NT2/D1 (cell line): ENCODE measurements around the gene MPV17.
"Not testable (repeated sequence)": the region's sequence is repeated elsewhere in the genome, so short reads cannot be mapped to it uniquely, and the experiment has no call there.

Source experiments
- DNase-seq: peaks from one replicate; pipeline ENCODE4 v3.0.0-alpha.2; 2011; ENCODE audit warnings: low read depth, low spot score
- H3K27me3 ChIP-seq: 2 replicates; pipeline ENCODE4 v1.6.0; 2011; ENCODE audit warnings: mild to moderate bottlenecking; ENCODE audit not compliant: insufficient read length, insufficient read depth
- H3K36me3 ChIP-seq: 2 replicates; pipeline ENCODE4 v1.6.1; 2011; ENCODE audit warnings: mild to moderate bottlenecking, low read length, mixed read lengths; ENCODE audit not compliant: insufficient read depth, insufficient read length
- H3K4me1 ChIP-seq: 2 replicates; pipeline ENCODE4 v1.5.1; 2011; ENCODE audit not compliant: insufficient read depth, insufficient read length
- H3K4me3 ChIP-seq: 2 replicates; pipeline ENCODE4 v1.5.1; 2011; ENCODE audit warnings: low read depth; ENCODE audit not compliant: insufficient read length
- H3K9ac ChIP-seq: 2 replicates; pipeline ENCODE4 v1.6.0; 2011; ENCODE audit warnings: low read depth; ENCODE audit not compliant: insufficient read length
- H3K9me3 ChIP-seq: 2 replicates; pipeline ENCODE4 v1.5.1; 2011; ENCODE audit warnings: mild to moderate bottlenecking, low read length; ENCODE audit not compliant: insufficient read depth
- SUZ12 ChIP-seq: IDR thresholded peaks from 2 replicates; pipeline ENCODE4 v1.6.1; 2011; ENCODE audit not compliant: insufficient read length, insufficient read depth; ENCODE audit errors: extremely low read depth
- YY1 ChIP-seq: IDR thresholded peaks from 2 replicates; pipeline ENCODE4 v1.6.1; 2011; ENCODE audit not compliant: insufficient read length, insufficient read depth
- ZNF274 ChIP-seq: IDR thresholded peaks from 2 replicates; pipeline ENCODE4 v1.6.1; 2011; ENCODE audit warnings: mild to moderate bottlenecking, low read depth, low read length

MPV17 gene

DNA sequence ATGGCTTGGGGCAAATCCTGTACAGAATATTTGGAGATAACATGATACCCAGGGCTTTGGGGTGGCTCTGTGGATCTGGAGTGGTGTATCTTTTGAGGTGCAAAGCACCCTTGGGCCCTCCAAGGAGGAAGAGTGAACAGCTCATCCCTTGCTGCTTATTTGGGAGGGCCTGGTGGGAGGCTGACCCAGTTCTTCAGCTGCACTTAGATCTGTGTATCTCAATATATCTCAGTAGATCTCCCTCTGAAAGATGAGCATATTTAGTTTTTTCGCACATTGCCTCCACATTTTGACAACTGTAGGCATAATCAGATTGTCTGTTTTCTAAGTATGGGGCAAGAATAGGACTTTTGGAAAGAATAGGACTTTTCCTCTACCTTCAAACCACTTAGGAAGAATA, 37.9 kb downstream of the MPV17 start:
- TF ChIP-seq ZNF274 (no peak), SUZ12 (no peak), YY1 (no peak)
- no peak for DNase-seq
- H3K4me1 ChIP-seq: peaks cover 6% of the 10 kb centered on the region
- no peaks in the 10 kb centered on the region for H3K36me3 ChIP-seq
- H3K27me3 ChIP-seq: peaks cover 5% of the 10 kb centered on the region
- H3K4me3 ChIP-seq: no peak overlapping the region
- H3K9ac ChIP-seq: no peak overlapping the region
- H3K9me3 ChIP-seq: no peaks in the 10 kb centered on the region

DNA sequence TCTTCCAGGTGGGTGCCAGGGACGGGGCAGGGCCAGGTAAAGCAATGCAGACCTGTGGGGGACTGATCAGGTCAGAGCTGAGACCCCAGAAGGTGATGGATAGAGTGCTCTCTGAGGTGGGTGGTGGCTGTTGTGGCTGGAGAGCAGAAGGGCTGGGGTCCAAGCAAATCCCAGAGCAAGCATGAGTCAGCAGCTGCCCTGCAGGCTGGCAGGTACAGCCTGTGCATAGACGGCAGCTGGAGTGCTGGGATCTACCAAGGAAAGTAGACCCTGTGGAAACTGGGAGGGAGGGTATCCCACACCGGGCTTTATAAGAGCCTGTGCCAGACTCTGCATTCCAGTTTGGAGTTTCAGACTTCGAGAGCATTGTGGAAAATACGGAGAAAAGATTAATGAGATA, 40.0 kb downstream of the MPV17 start:
- no peaks in the 10 kb centered on the region for H3K36me3 ChIP-seq
- DNase-seq: no peak
- peaks cover 6% of the 10 kb centered on the region for H3K4me1 ChIP-seq
- H3K9me3 ChIP-seq: no peaks in the 10 kb centered on the region
- peak overlapping the region; percentile 59 for H3K9ac ChIP-seq
- TF ChIP-seq YY1 (no peak), SUZ12 (no peak), ZNF274 (no peak)
- H3K4me3 ChIP-seq: peak overlapping the region; percentile 29
- peaks cover 5% of the 10 kb centered on the region for H3K27me3 ChIP-seq

DNA sequence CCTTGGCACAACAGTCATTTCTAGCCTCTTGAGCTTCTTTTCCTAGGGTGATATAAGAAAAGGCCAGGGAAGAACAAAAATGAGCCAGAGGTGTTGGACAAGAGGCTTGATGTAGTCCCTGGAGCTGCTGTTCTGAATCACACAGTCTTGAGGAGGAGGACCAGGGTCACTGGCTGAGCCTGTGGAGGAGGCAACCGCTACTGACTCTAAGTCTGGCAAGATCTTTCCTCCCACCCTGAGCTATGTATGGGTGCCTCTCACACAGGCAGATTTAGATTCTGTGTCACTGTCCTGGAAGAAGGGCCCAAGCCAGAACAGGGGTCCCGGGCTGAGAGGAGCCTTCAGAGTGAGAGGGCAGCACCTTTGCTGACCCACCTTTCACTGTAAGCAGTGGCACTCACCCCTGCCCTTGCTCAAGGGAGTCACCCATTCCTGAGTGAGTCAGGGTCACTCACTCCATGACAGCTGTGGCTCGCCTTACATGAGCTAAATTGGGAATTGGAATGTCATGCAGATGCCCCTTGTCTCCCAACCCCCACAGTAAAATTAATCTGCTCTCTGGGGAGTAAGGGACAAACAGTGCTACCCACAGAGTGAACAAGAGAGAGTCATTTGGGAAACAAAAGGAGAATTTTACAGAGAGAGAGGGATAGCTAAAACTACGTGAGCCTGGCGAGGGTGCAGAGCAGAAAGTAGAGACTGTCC, 40.9 kb downstream of the MPV17 start, which contains the start of gene TRIM54:
TSS of gene TRIM54 (plus strand) at position 575 of the 705 bp plus-strand sequence. CDS start 303 bp downstream, outside the sequence.
- H3K4me1 ChIP-seq: peaks cover 6% of the 10 kb centered on the region
- H3K36me3 ChIP-seq: no peaks in the 10 kb centered on the region
- H3K4me3 ChIP-seq: peak within 1 kb of the TSS; percentile 29
- DNase-seq: no peak
- TF ChIP-seq ZNF274 (no peak), YY1 (no peak), SUZ12 (no peak)
- H3K9ac ChIP-seq: peak within 1 kb of the TSS; percentile 59
- H3K9me3 ChIP-seq: no peaks in the 10 kb centered on the region
- peaks cover 5% of the 10 kb centered on the region for H3K27me3 ChIP-seq

DNA sequence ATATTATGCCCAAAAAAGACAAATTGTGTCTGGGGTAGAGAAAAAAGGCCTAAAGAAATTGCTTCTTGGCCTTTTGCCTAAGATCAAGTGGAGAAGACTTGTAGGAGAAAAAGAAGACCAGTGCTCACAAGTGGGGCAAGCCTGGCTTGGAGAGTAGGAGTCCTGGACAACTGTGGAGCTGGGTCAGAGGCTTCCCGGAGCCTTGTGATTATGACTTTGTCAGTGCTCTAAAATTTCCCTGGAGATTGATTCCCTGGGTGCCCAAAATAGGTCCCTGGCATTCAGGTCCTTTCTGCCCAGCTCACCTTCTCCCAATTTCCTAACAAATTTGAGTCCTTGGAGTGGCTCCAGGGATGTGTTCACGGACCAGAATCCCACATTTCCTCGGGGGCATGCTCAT, 41.5 kb downstream of the MPV17 start:
- H3K27me3 ChIP-seq: peaks cover 5% of the 10 kb centered on the region
- no peaks in the 10 kb centered on the region for H3K36me3 ChIP-seq
- H3K4me1 ChIP-seq: peaks cover 6% of the 10 kb centered on the region
- TF ChIP-seq SUZ12: no peak
- no peak for DNase-seq
- no peaks in the 10 kb centered on the region for H3K9me3 ChIP-seq
- no peak overlapping the region for H3K9ac ChIP-seq
- H3K4me3 ChIP-seq: no peak overlapping the region

DNA sequence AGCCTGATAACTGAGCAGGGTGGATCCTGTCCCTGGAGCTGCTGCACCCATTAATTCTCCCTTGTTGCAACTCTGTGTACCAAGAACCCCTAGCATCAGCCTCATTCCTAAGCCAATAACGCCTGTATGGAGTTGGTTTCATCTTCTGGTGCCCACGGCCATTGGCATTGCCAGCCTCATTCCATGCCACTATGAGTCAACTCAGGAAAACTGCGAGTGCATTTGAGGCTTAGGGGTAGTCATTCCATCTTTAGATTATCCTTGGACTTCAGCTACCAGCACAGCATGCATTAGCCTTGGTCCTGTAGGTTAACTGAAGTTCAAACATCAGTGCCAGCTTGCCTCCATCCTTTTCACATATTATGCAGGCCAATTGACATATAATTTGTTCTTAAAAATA, 42.1 kb downstream of the MPV17 start:
- Histone ChIP-seq H3K4me3 (no peak overlapping the region), H3K27me3 (peaks cover 5% of the 10 kb centered on the region), H3K36me3 (no peaks in the 10 kb centered on the region), H3K9ac (no peak overlapping the region), H3K4me1 (peaks cover 6% of the 10 kb centered on the region), H3K9me3 (no peaks in the 10 kb centered on the region)
- no peak for TF ChIP-seq ZNF274
- TF ChIP-seq YY1: no peak
- no peak for TF ChIP-seq SUZ12
- no peak for DNase-seq

DNA sequence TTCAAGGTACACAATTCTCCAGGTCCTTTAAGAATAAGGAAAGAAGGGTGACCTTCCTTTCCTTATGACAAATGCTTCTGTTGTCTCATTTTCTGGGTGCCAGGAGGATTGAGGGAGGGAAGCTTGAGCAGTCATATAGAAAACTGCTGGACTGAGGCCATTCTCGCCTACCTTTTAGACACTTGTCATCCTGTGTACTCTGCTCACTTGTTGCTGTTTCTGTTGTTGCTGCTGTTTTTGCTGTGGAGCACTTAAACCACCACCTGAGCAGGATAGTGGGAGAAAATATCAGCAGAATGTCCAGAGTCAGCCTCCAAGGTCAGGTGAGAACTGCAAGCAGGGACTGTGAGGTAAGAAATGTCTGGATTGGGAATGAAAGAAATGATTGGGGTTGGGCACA, 44.9 kb downstream of the MPV17 start:
- no peak for DNase-seq
- no peaks in the 10 kb centered on the region for H3K36me3 ChIP-seq
- no peak overlapping the region for H3K4me3 ChIP-seq
- H3K9ac ChIP-seq: no peak overlapping the region
- H3K9me3 ChIP-seq: no peaks in the 10 kb centered on the region
- H3K27me3 ChIP-seq: no peaks in the 10 kb centered on the region
- no peak for TF ChIP-seq YY1
- no peak for TF ChIP-seq ZNF274
- no peak for TF ChIP-seq SUZ12
- H3K4me1 ChIP-seq: peaks cover 9% of the 10 kb centered on the region

DNA sequence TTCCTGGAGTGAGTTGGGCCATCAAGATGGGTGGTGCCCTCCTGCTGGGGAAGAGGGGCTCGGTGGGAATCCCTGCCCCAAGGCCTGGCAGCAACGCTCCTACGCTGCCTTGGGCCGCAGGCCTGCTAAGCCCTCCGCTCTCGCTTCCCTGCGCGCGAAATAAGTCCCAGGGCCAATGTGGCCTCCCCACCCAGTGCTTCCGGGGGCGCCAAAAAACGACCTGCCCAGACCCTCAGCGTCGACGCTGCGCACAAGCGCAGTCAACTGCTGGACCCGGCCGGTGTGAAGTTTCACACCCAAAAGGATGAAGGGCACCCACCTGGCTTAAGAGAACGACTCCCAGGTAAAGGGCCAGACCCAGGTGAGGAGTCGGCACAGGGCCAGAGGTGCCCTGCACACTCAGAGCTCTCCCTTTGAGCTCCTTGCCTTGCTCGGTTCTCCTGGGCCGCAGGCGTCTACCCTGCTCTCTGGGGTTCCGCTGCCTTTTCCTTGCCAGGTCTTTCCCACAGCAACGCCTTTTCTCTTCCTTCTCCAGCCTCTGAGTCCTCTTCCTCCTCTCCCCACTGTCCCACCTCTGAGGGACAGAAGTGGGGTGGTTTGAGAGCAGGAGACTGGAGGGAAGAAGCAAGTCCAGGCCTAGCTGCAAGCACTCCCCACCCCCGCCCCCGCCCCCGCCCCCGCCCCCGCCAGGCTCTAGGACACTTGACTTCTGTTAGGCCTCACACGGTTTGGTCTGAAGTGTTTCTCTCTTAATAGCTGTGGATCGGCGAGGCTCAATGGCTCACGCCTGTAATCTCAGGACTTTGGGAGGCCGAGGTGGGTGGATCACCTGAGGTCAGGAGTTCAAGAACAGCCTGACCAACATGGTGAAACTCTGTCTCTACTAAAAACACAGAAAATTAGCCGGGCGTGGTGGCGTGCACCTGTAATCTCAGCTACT, 47.4 kb downstream of the MPV17 start, which contains the start of gene DNAJC5G:
TSS of gene DNAJC5G (plus strand) at position 223 of the 940 bp plus-strand sequence. CDS start 1,296 bp downstream, outside the sequence.
- Histone ChIP-seq H3K9me3 (no peaks in the 10 kb centered on the region), H3K4me1 (peaks cover 3% of the 10 kb centered on the region), H3K36me3 (no peaks in the 10 kb centered on the region), H3K9ac (no peak within 1 kb of the TSS), H3K27me3 (no peaks in the 10 kb centered on the region), H3K4me3 (no peak within 1 kb of the TSS)
- TF ChIP-seq YY1 (no peak), ZNF274 (no peak), SUZ12 (no peak)
- DNase-seq: no peak

DNA sequence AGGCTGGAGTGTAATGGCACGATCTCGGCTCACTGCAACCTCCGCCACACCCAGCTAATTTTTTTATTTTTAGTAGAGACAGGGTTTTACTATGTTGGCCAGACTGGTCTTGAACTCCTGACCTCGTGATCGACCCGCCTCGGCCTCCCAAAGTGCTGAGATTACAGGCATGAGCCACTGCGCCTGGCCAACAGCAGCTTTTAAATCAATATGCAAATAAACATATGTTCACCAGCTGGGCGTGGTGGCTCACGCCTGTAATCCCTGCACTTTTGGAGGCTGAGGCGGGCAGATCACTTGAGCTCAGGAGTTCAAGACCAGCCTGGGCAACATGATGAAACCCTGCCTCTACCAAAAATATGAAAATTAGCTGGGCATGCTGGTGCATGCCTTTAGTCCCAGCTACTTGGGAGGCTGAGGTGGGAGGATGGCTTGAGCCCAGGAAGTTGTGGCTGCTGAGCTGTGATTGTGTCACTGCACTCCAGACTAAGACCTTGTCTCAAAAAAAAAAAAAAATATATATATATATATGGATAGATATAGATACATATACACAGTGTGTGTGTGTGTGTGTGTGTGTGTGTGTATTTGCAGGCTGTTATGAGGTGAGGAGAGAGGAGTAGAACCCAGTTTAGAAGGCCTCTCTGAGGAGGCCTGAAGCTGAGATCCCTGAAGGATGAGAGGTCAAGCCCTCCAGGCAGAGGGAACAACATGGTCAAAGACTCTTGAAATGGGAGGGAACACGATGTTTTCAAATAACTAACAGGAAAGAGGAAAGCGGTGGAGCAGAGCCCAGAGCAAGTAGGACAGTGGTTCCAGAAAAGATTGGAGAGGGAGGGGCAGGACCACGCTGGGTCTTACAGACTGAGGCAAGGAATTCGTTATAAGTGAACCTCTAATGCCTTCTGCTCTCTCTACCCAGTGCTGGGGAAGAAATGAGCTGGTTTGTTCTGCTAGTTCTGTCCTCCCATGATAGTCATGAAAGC, 50.1 kb downstream of the MPV17 start:
- not testable (repeated sequence) for H3K4me3 ChIP-seq, H3K4me1 ChIP-seq, DNase-seq, H3K9me3 ChIP-seq, H3K27me3 ChIP-seq, H3K36me3 ChIP-seq, H3K9ac ChIP-seq
